Upper lobe of right lung (tissue), 1 donor: ENCODE data around the gene GPN1. TPM values are rescaled to one million over a fixed set of nuclear protein-coding genes. Genes with fewer than 3 reads are reported as not detected.

Experiments used
- ATAC-seq: fragments of 200-7000 bp; cut with Tn5 transposase; one replicate; pipeline ENCODE4 v1.9.1; 2020; ENCODE audit warnings: mild to moderate bottlenecking, moderate library complexity
- DNase-seq: peaks from one replicate; pipeline ENCODE4 v3.0.0-alpha.2; 2020
- H3K27ac ChIP-seq: fragments of 200-600 bp; one replicate; pipeline ENCODE4 v1.8.0; 2022
- H3K27me3 ChIP-seq: fragments of 200-600 bp; one replicate; pipeline ENCODE4 v1.8.0; 2022; ENCODE audit warnings: mild to moderate bottlenecking
- H3K36me3 ChIP-seq: fragments of 200-600 bp; one replicate; pipeline ENCODE4 v1.8.0; 2022
- H3K4me1 ChIP-seq: fragments of 200-600 bp; one replicate; pipeline ENCODE4 v1.8.0; 2022
- H3K4me3 ChIP-seq: fragments of 200-600 bp; one replicate; pipeline ENCODE4 v1.8.0; 2022; ENCODE audit warnings: mild to moderate bottlenecking
- H3K9me3 ChIP-seq: fragments of 200-600 bp; one replicate; pipeline ENCODE4 v1.8.0; 2022
- CTCF ChIP-seq: fragments of 200-600 bp; IDR thresholded peaks from one replicate; pipeline ENCODE4 v1.8.0; 2022; ENCODE audit warnings: antibody characterized with exemption
- intact Hi-C: fragments of 100-400 bp; cut with DNase I; formaldehyde crosslinking; loops from one replicate; pipeline ENCODE4 v1.11.0; 2022
- total RNA-seq: library from RNA; stranded (reverse); fragmentation: NEBNext Ultra II Directional; extraction: Animal tissue kit (Norgen Biotek cat#: 25700); gene quantifications from one replicate; pipeline ENCODE4 v1.2.1, GENCODE V29; 2021
- donor health status: DM: no; HTN: yes; CAD: no; lungs with severe emphysema.

GPN1 gene
- total RNA-seq, 1 donor from 2014 or later = 23.4 TPM

- TF ChIP-seq CTCF = no peak
- peaks cover 70% of the 10 kb centered on the region for H3K36me3 ChIP-seq
- intact Hi-C loops = no loop called here
These were observed 56.7 kb downstream of the GPN1 start for GRCh38 chr2:27685577-27685976.

GRCh38 chr2:27687232-27687631, 58.4 kb downstream of the GPN1 start:
- no peak for ATAC-seq
- H3K27ac ChIP-seq = no peak overlapping the region
- DNase-seq = no peak
- TF ChIP-seq CTCF = no peak
- peaks cover 60% of the 10 kb centered on the region for H3K36me3 ChIP-seq
- no peaks in the 10 kb centered on the region for H3K4me1 ChIP-seq
- H3K9me3 ChIP-seq = no peaks in the 10 kb centered on the region
- no peak overlapping the region for H3K4me3 ChIP-seq
- intact Hi-C loops = no loop called here
- H3K27me3 ChIP-seq = no peaks in the 10 kb centered on the region

More at GRCh38 chr2:27685577-27685976, 56.7 kb downstream of the GPN1 start:
- H3K27ac ChIP-seq = no peak overlapping the region
- DNase-seq (no peak), ATAC-seq (no peak)
- no peaks in the 10 kb centered on the region for H3K9me3 ChIP-seq
- no peak overlapping the region for H3K4me3 ChIP-seq
- no peaks in the 10 kb centered on the region for H3K4me1 ChIP-seq
- H3K27me3 ChIP-seq = no peaks in the 10 kb centered on the region

GRCh38 chr2:27689424-27689823, 60.6 kb downstream of the GPN1 start:
- no peaks in the 10 kb centered on the region for H3K4me1 ChIP-seq
- no peak for ATAC-seq
- intact Hi-C loops = no loop called here
- no peak for TF ChIP-seq CTCF
- no peaks in the 10 kb centered on the region for H3K9me3 ChIP-seq
- no peaks in the 10 kb centered on the region for H3K27me3 ChIP-seq
- no peak overlapping the region for H3K27ac ChIP-seq
- H3K36me3 ChIP-seq = peaks cover 65% of the 10 kb centered on the region
- no peak overlapping the region for H3K4me3 ChIP-seq
- no peak for DNase-seq

GRCh38 chr2:27690052-27690451, 61.2 kb downstream of the GPN1 start:
- intact Hi-C loops = no loop called here
- Histone ChIP-seq H3K27ac (no peak overlapping the region), H3K9me3 (no peaks in the 10 kb centered on the region), H3K4me3 (no peak overlapping the region), H3K27me3 (no peaks in the 10 kb centered on the region), H3K4me1 (no peaks in the 10 kb centered on the region), H3K36me3 (peaks cover 67% of the 10 kb centered on the region)
- no peak for ATAC-seq
- DNase-seq = no peak
- TF ChIP-seq CTCF = no peak

GRCh38 chr2:27697660-27698059, 68.8 kb downstream of the GPN1 start:
- no peaks in the 10 kb centered on the region for H3K27me3 ChIP-seq
- DNase-seq = no peak
- H3K4me1 ChIP-seq = peaks cover 4% of the 10 kb centered on the region
- peaks cover 37% of the 10 kb centered on the region for H3K36me3 ChIP-seq
- no peak overlapping the region for H3K27ac ChIP-seq
- H3K9me3 ChIP-seq = no peaks in the 10 kb centered on the region
- no peak overlapping the region for H3K4me3 ChIP-seq
- no peak for TF ChIP-seq CTCF
- intact Hi-C loops = no loop called here
- no peak for ATAC-seq

Other genes with a start within 250 kb of the GPN1 start
- 14.2 TPM for gene ZNF513, start 248.3 kb upstream of the GPN1 start, total RNA-seq
- 51.8 TPM for gene PPM1G, start 219.5 kb upstream of the GPN1 start, total RNA-seq
- gene NRBP1, start 200.4 kb upstream of the GPN1 start, total RNA-seq = 75.8 TPM
- gene KRTCAP3, start 186.7 kb upstream of the GPN1 start, total RNA-seq = 22.5 TPM
- gene IFT172, start 139.3 kb upstream of the GPN1 start, total RNA-seq = 19.2 TPM
- 2.0 TPM for gene FNDC4, start 133.8 kb upstream of the GPN1 start, total RNA-seq
- not detected for gene GCKR, start 132.2 kb upstream of the GPN1 start, total RNA-seq
- gene ZNF512, start 46.0 kb upstream of the GPN1 start, total RNA-seq = 30.8 TPM
- gene CCDC121, start within 50 bp of the GPN1 start, total RNA-seq = 4.2 TPM
- gene SUPT7L, start 34.6 kb downstream of the GPN1 start, total RNA-seq = 30.5 TPM
- gene SLC4A1AP, start 34.8 kb downstream of the GPN1 start, total RNA-seq = 18.7 TPM
- 79.4 TPM for gene MRPL33, start 142.7 kb downstream of the GPN1 start, total RNA-seq